Nephron (organoid): ENCODE results near the gene NDUFA6.
"Not testable (repeated sequence)": the region's sequence is repeated elsewhere in the genome, so short reads cannot be mapped to it uniquely, and the experiment has no call there.

Source experiments
- H3K27ac Mint-ChIP-seq, 3 experiments: 2 replicates each; pipeline ENCODE4 v1.8.0; 2020; ENCODE audit warnings: mixed read lengths in 3 of 3, mild to moderate bottlenecking in 2 of 3, moderate library complexity in 1 of 3
- H3K27me3 Mint-ChIP-seq: 2 replicates; pipeline ENCODE4 v1.8.0; 2021; ENCODE audit warnings: low read depth, mild to moderate bottlenecking, moderate library complexity, mixed read lengths
- H3K36me3 Mint-ChIP-seq: 2 replicates; pipeline ENCODE4 v1.8.0; 2020; ENCODE audit warnings: low read depth, mixed read lengths
- H3K4me1 Mint-ChIP-seq: 2 replicates; pipeline ENCODE4 v1.8.0; 2020; ENCODE audit warnings: mixed read lengths
- H3K4me3 Mint-ChIP-seq, 3 experiments: 2 replicates each; pipeline ENCODE4 v1.8.0; 2020; ENCODE audit warnings: mild to moderate bottlenecking in 3 of 3, mixed read lengths in 3 of 3, moderate library complexity in 2 of 3
- H3K9me3 Mint-ChIP-seq: 2 replicates; pipeline ENCODE4 v1.8.0; 2020; ENCODE audit warnings: mixed read lengths
- CTCF ChIP-seq, 3 experiments: fragments of 200-600 bp; sonication (generic); IDR thresholded peaks; one replicate each; pipeline ENCODE4 v1.5.0; 2021; ENCODE audit warnings: antibody characterized with exemption in 3 of 3; ENCODE audit not compliant: unreplicated experiment in 3 of 3

Gene NDUFA6

GRCh38 chr22:42090596-42091454 lies at the start of gene NDUFA6:
Gene NDUFA6 (minus strand): TSS chr22:42090772. CDS start chr22:42090744, 28 bp downstream.
- peak within 1 kb of the TSS; percentile 99 to 100 (median 99) for H3K4me3 Mint-ChIP-seq
- H3K9me3 Mint-ChIP-seq, result peaks cover 6% of the 10 kb centered on the region
- H3K27me3 Mint-ChIP-seq, result peaks cover 4% of the 10 kb centered on the region
- peak within 1 kb of the TSS; percentile 97 to 100 (median 99) for H3K27ac Mint-ChIP-seq
- peaks cover 17% of the 10 kb centered on the region for H3K4me1 Mint-ChIP-seq
- TF ChIP-seq CTCF (IDR thresholded peaks at IDR 0.05; ENCODE audit: unreplicated experiment in 3 of 3), result peak; percentile 86 to 94 (median 87)
- peaks cover 47% of the 10 kb centered on the region for H3K36me3 Mint-ChIP-seq

GRCh38 chr22:42140153-42140552 lies 49.6 kb upstream of the NDUFA6 start:
- not testable (repeated sequence) for H3K36me3 Mint-ChIP-seq, H3K4me1 Mint-ChIP-seq

GRCh38 chr22:42139508-42139907 lies 48.9 kb upstream of the NDUFA6 start:
- not testable (repeated sequence) for H3K27me3 Mint-ChIP-seq, H3K4me3 Mint-ChIP-seq, H3K4me1 Mint-ChIP-seq, H3K27ac Mint-ChIP-seq, H3K36me3 Mint-ChIP-seq, H3K9me3 Mint-ChIP-seq

More at GRCh38 chr22:42140153-42140552, 49.6 kb upstream of the NDUFA6 start:
- not testable (repeated sequence) for H3K27ac Mint-ChIP-seq, H3K27me3 Mint-ChIP-seq, H3K9me3 Mint-ChIP-seq, H3K4me3 Mint-ChIP-seq

GRCh38 chr22:42138972-42139371 lies 48.4 kb upstream of the NDUFA6 start:
- Mint-ChIP-seq H3K4me1 (no peaks in the 10 kb centered on the region), H3K27me3 (no peaks in the 10 kb centered on the region), H3K9me3 (no peaks in the 10 kb centered on the region), H3K4me3 (no peak overlapping the region), H3K36me3 (peaks cover 6% of the 10 kb centered on the region), H3K27ac (no peak overlapping the region)
- TF ChIP-seq CTCF (IDR thresholded peaks at IDR 0.05; ENCODE audit: unreplicated experiment in 3 of 3), result no peak

- TF ChIP-seq CTCF (IDR thresholded peaks at IDR 0.05; ENCODE audit: unreplicated experiment in 3 of 3), result no peak
- Mint-ChIP-seq H3K36me3 (peaks cover 6% of the 10 kb centered on the region), H3K4me1 (no peaks in the 10 kb centered on the region), H3K4me3 (no peak overlapping the region), H3K27ac (no peak overlapping the region), H3K9me3 (no peaks in the 10 kb centered on the region), H3K27me3 (no peaks in the 10 kb centered on the region)
These were observed 47.7 kb upstream of the NDUFA6 start for GRCh38 chr22:42138122-42138770.

GRCh38 chr22:42135688-42136087 lies 45.1 kb upstream of the NDUFA6 start:
- not testable (repeated sequence) for H3K27me3 Mint-ChIP-seq, H3K4me3 Mint-ChIP-seq, H3K36me3 Mint-ChIP-seq, H3K27ac Mint-ChIP-seq, H3K4me1 Mint-ChIP-seq, H3K9me3 Mint-ChIP-seq

GRCh38 chr22:42134100-42135020 lies 43.8 kb upstream of the NDUFA6 start:
- no peaks in the 10 kb centered on the region for H3K9me3 Mint-ChIP-seq
- no peak for TF ChIP-seq CTCF (IDR thresholded peaks at IDR 0.05; ENCODE audit: unreplicated experiment in 3 of 3)
- H3K4me3 Mint-ChIP-seq, result no peak overlapping the region
- H3K4me1 Mint-ChIP-seq, result no peaks in the 10 kb centered on the region
- no peak overlapping the region for H3K27ac Mint-ChIP-seq
- no peaks in the 10 kb centered on the region for H3K27me3 Mint-ChIP-seq
- peaks cover 5% of the 10 kb centered on the region for H3K36me3 Mint-ChIP-seq
